Measurements from ENCODE around the gene NPM3.

- TF ChIP-seq CTCF (IDR thresholded peaks at IDR 0.05) (no peak), EZH2phosphoT487 (IDR thresholded peaks at IDR 0.05) (no peak), EZH2 (IDR thresholded peaks at IDR 0.05) (no peak)
Measured at GRCh38 chr10:101818872-101819633, 35.8 kb upstream of the NPM3 start.
